Osteocyte (in vitro differentiated cells): ENCODE measurements around the gene HMGA1. TPM values are rescaled to one million over a fixed set of nuclear protein-coding genes. Genes with fewer than 3 reads are reported as not detected.
"Not testable (repeated sequence)": the region's sequence is repeated elsewhere in the genome, so short reads cannot be mapped to it uniquely, and the experiment has no call there.

Experiments used
- DNase-seq: peaks from one replicate; pipeline ENCODE4 v3.0.0; 2021; ENCODE audit warnings: mixed read lengths; ENCODE audit not compliant: unreplicated experiment; ENCODE audit errors: extremely low spot score
- H3K27ac Mint-ChIP-seq: one replicate; pipeline ENCODE4 v1.8.0; 2021; ENCODE audit warnings: mild to moderate bottlenecking, mixed read lengths; ENCODE audit not compliant: unreplicated experiment
- H3K27me3 Mint-ChIP-seq: one replicate; pipeline ENCODE4 v1.8.0; 2021; ENCODE audit warnings: mixed read lengths; ENCODE audit not compliant: unreplicated experiment
- H3K36me3 Mint-ChIP-seq: one replicate; pipeline ENCODE4 v1.8.0; 2021; ENCODE audit warnings: mixed read lengths; ENCODE audit not compliant: unreplicated experiment
- H3K4me1 Mint-ChIP-seq: one replicate; pipeline ENCODE4 v1.8.0; 2021; ENCODE audit warnings: mixed read lengths; ENCODE audit not compliant: unreplicated experiment
- H3K4me3 Mint-ChIP-seq: one replicate; pipeline ENCODE4 v1.8.0; 2021; ENCODE audit warnings: mild to moderate bottlenecking, moderate library complexity, mixed read lengths; ENCODE audit not compliant: unreplicated experiment
- H3K9me3 Mint-ChIP-seq: one replicate; pipeline ENCODE4 v1.8.0; 2021; ENCODE audit warnings: mixed read lengths; ENCODE audit not compliant: unreplicated experiment
- CTCF ChIP-seq: fragments of 200-600 bp; sonication (generic); IDR thresholded peaks from 2 replicates; pipeline ENCODE4 v1.5.0; 2021; ENCODE audit warnings: antibody characterized with exemption, mild to moderate bottlenecking, moderate library complexity
- total RNA-seq: library from RNA; stranded (reverse); gene quantifications from 2 replicates; pipeline ENCODE4 v1.2.1, GENCODE V29; 2021

HMGA1 gene
- total RNA-seq, 1 donor from 2014 or later = 89.0 TPM

- no peak for DNase-seq
- peaks cover 8% of the 10 kb centered on the region for H3K36me3 Mint-ChIP-seq
- no peak overlapping the region for H3K27ac Mint-ChIP-seq
- TF ChIP-seq CTCF = no peak
- no peaks in the 10 kb centered on the region for H3K27me3 Mint-ChIP-seq
- no peak overlapping the region for H3K4me3 Mint-ChIP-seq
- peaks cover 10% of the 10 kb centered on the region for H3K9me3 Mint-ChIP-seq
- no peaks in the 10 kb centered on the region for H3K4me1 Mint-ChIP-seq
These were observed 22.9 kb downstream of the HMGA1 start for GRCh38 chr6:34259529-34260069.

- peaks cover 18% of the 10 kb centered on the region for H3K9me3 Mint-ChIP-seq
- H3K27me3 Mint-ChIP-seq = no peaks in the 10 kb centered on the region
- peaks cover 12% of the 10 kb centered on the region for H3K36me3 Mint-ChIP-seq
- H3K27ac Mint-ChIP-seq = no peak overlapping the region
- no peak for TF ChIP-seq CTCF
- no peaks in the 10 kb centered on the region for H3K4me1 Mint-ChIP-seq
- no peak overlapping the region for H3K4me3 Mint-ChIP-seq
- DNase-seq = no peak
These were observed 24.0 kb downstream of the HMGA1 start for GRCh38 chr6:34260576-34261267.

GRCh38 chr6:34263484-34263883 lies 26.8 kb downstream of the HMGA1 start:
- H3K9me3 Mint-ChIP-seq = peaks cover 23% of the 10 kb centered on the region
- not testable (repeated sequence) for DNase-seq, H3K4me1 Mint-ChIP-seq, H3K27me3 Mint-ChIP-seq, H3K27ac Mint-ChIP-seq, H3K4me3 Mint-ChIP-seq
- peaks cover 12% of the 10 kb centered on the region for H3K36me3 Mint-ChIP-seq

- Mint-ChIP-seq H3K27ac (no peak overlapping the region), H3K36me3 (peaks cover 11% of the 10 kb centered on the region), H3K4me1 (no peaks in the 10 kb centered on the region), H3K4me3 (no peak overlapping the region), H3K9me3 (peaks cover 21% of the 10 kb centered on the region), H3K27me3 (no peaks in the 10 kb centered on the region)
- no peak for TF ChIP-seq CTCF
- no peak for DNase-seq
These were observed 31.1 kb downstream of the HMGA1 start for GRCh38 chr6:34267746-34268145.

- not testable (repeated sequence) for H3K27ac Mint-ChIP-seq, H3K27me3 Mint-ChIP-seq, H3K36me3 Mint-ChIP-seq, H3K4me3 Mint-ChIP-seq, DNase-seq, H3K4me1 Mint-ChIP-seq
- H3K9me3 Mint-ChIP-seq = peaks cover 13% of the 10 kb centered on the region
These were observed 32.5 kb downstream of the HMGA1 start for GRCh38 chr6:34269132-34269531.

- not testable (repeated sequence) for H3K4me1 Mint-ChIP-seq, H3K36me3 Mint-ChIP-seq, H3K4me3 Mint-ChIP-seq, H3K27ac Mint-ChIP-seq, DNase-seq, H3K27me3 Mint-ChIP-seq
- peaks cover 13% of the 10 kb centered on the region for H3K9me3 Mint-ChIP-seq
These were observed 33.1 kb downstream of the HMGA1 start for GRCh38 chr6:34269658-34270341.
